ENCODE measurements around the gene LINGO4. TPM values are rescaled to one million over a fixed set of nuclear protein-coding genes. Genes with fewer than 3 reads are reported as not detected.

The LINGO4 gene
- total RNA-seq, 1 experiment from 2014 or later, result not detected

DNA sequence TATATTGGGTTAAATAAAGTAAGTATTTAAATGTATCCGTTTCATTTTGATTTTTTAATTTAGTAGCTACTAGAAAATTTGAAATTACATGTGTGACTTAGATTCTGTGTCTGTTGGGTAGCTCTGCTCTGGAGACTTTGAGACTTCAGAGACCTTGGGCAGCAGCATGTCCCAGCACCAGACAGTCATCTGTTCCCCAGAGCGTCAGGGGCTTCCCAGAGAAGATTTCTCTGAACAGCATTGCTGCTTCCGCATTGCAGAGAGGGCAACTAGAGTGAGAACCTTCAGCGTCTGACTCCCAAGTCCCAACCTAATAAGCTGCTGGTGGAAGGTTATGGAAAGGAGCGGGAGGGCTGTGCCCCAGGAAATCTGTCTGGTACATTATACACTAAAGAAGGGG is 6.6 kb downstream of the LINGO4 start:
- Histone ChIP-seq H3K4me1 (ENCODE audit: insufficient read depth, low read length, poor library complexity, severe bottlenecking) (no peaks in the 10 kb centered on the region), H3K9me3 (ENCODE audit: low read depth, low read length, poor library complexity, severe bottlenecking) (no peaks in the 10 kb centered on the region), H3K36me3 (ENCODE audit: insufficient read depth, low read length, poor library complexity, severe bottlenecking) (no peaks in the 10 kb centered on the region), H3K27me3 (replicated peaks; ENCODE audit: insufficient read depth, low read depth, low read length, poor library complexity) (peaks cover 83% of the 10 kb centered on the region), H3K4me3 (ENCODE audit: low read depth, low read length, poor library complexity, severe bottlenecking) (no peak overlapping the region), H3K27ac (ENCODE audit: low read depth, low read length, poor library complexity, severe bottlenecking) (no peak overlapping the region)
- TF ChIP-seq, protein P1, sequence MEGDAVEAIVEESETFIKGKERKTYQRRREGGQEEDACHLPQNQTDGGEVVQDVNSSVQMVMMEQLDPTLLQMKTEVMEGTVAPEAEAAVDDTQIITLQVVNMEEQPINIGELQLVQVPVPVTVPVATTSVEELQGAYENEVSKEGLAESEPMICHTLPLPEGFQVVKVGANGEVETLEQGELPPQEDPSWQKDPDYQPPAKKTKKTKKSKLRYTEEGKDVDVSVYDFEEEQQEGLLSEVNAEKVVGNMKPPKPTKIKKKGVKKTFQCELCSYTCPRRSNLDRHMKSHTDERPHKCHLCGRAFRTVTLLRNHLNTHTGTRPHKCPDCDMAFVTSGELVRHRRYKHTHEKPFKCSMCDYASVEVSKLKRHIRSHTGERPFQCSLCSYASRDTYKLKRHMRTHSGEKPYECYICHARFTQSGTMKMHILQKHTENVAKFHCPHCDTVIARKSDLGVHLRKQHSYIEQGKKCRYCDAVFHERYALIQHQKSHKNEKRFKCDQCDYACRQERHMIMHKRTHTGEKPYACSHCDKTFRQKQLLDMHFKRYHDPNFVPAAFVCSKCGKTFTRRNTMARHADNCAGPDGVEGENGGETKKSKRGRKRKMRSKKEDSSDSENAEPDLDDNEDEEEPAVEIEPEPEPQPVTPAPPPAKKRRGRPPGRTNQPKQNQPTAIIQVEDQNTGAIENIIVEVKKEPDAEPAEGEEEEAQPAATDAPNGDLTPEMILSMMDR (conservative IDR thresholded peaks at IDR 0.05; ENCODE audit: low read depth, low read length), result no peak
- no peak for TF ChIP-seq EZH2 (IDR thresholded peaks at IDR 0.05; ENCODE audit: borderline replicate concordance, low read depth, low read length, poor library complexity, severe bottlenecking)
- CTCF ChIA-PET, result no interaction called here
- no peak for DNase-seq (ENCODE audit: low spot score)
- POLR2A ChIA-PET (ENCODE audit: low non-redundant PET), result no interaction called here
- no TSS peak for BruUV-seq (replicated peaks)
- intact Hi-C loops (cut with micrococcal nuclease; ENCODE audit: unreplicated experiment), result no loop called here

GRCh38 chr1:151790940-151791651 is 14.1 kb downstream of the LINGO4 start:
- POLR2A ChIA-PET (ENCODE audit: low non-redundant PET), result no interaction called here
- TF ChIP-seq, protein P1 (conservative IDR thresholded peaks at IDR 0.05; ENCODE audit: low read depth, low read length), result no peak
- TF ChIP-seq EZH2 (IDR thresholded peaks at IDR 0.05; ENCODE audit: borderline replicate concordance, low read depth, low read length, poor library complexity, severe bottlenecking), result no peak
- DNase-seq (ENCODE audit: low spot score), result no peak

GRCh38 chr1:151790071-151790939 is 14.9 kb downstream of the LINGO4 start, which contains the start of gene TDRKH:
Gene TDRKH (minus strand): TSS chr1:151790500. CDS start chr1:151783022, 7,478 bp downstream.
- Histone ChIP-seq H3K4me1 (ENCODE audit: insufficient read depth, low read length, poor library complexity, severe bottlenecking) (peaks cover 9% of the 10 kb centered on the region), H3K4me3 (ENCODE audit: low read depth, low read length, poor library complexity, severe bottlenecking) (peak within 1 kb of the TSS; percentile 56), H3K27me3 (replicated peaks; ENCODE audit: insufficient read depth, low read depth, low read length, poor library complexity) (peaks cover 19% of the 10 kb centered on the region), H3K27ac (ENCODE audit: low read depth, low read length, poor library complexity, severe bottlenecking) (no peak within 1 kb of the TSS), H3K9me3 (ENCODE audit: low read depth, low read length, poor library complexity, severe bottlenecking) (no peaks in the 10 kb centered on the region), H3K36me3 (ENCODE audit: insufficient read depth, low read length, poor library complexity, severe bottlenecking) (no peaks in the 10 kb centered on the region)
- intact Hi-C loops (cut with micrococcal nuclease; ENCODE audit: unreplicated experiment), result no loop called here
- DNase-seq (ENCODE audit: low spot score), result peak; percentile 99
- POLR2A ChIA-PET (ENCODE audit: low non-redundant PET), result no interaction called here
- BruUV-seq (replicated peaks), result no TSS peak
- CTCF ChIA-PET, result no interaction called here
- TF ChIP-seq EZH2 (IDR thresholded peaks at IDR 0.05; ENCODE audit: borderline replicate concordance, low read depth, low read length, poor library complexity, severe bottlenecking), result no peak
- TF ChIP-seq, protein P1 (conservative IDR thresholded peaks at IDR 0.05; ENCODE audit: low read depth, low read length), result peak; percentile 44; the same call in 1 of the 2 replicates

More at GRCh38 chr1:151790940-151791651, 14.1 kb downstream of the LINGO4 start:
- peak overlapping the region; percentile 56 for H3K4me3 ChIP-seq (ENCODE audit: low read depth, low read length, poor library complexity, severe bottlenecking)
- H3K27me3 ChIP-seq (replicated peaks; ENCODE audit: insufficient read depth, low read depth, low read length, poor library complexity), result peaks cover 19% of the 10 kb centered on the region
- H3K27ac ChIP-seq (ENCODE audit: low read depth, low read length, poor library complexity, severe bottlenecking), result no peak overlapping the region
- CTCF ChIA-PET, result no interaction called here
- intact Hi-C loops (cut with micrococcal nuclease; ENCODE audit: unreplicated experiment), result no loop called here
- H3K9me3 ChIP-seq (ENCODE audit: low read depth, low read length, poor library complexity, severe bottlenecking), result no peaks in the 10 kb centered on the region
- no peaks in the 10 kb centered on the region for H3K36me3 ChIP-seq (ENCODE audit: insufficient read depth, low read length, poor library complexity, severe bottlenecking)
- no TSS peak for BruUV-seq (replicated peaks)
- H3K4me1 ChIP-seq (ENCODE audit: insufficient read depth, low read length, poor library complexity, severe bottlenecking), result peaks cover 9% of the 10 kb centered on the region
